ENCODE data around the gene HASPIN.

- TF ChIP-seq CTCF (IDR thresholded peaks at IDR 0.05) (no peak), POLR2AphosphoS5 (IDR thresholded peaks at IDR 0.05) (no peak), POLR2A (IDR thresholded peaks at IDR 0.05) (no peak)
Measured at GRCh38 chr17:3712811-3713463, 10.8 kb upstream of the HASPIN start.

Data from prostate gland (tissue), 2 donors.